Adrenal gland (tissue), 5 donors: ENCODE results near the gene CERT1.

Experiments used
- POLR2A ChIP-seq, 2 donors: fragments of 450-650 bp; IDR thresholded peaks; one replicate each; pipeline ENCODE4 v1.6.1; 2017; ENCODE audit warnings: antibody characterized with exemption in 2 of 2, mild to moderate bottlenecking in 2 of 2, moderate library complexity in 1 of 2
- TF ChIP-seq, protein P1 (sequence below), 6 experiments: fragments of 450-650 bp in 4 of 6; fragments of 200-600 bp in 2 of 6; sonication (generic) in 1 of 6; IDR thresholded peaks; 1 replicate in 5 of 6; 2 replicates in 1 of 6; pipeline versions ENCODE4 v1.5.1 to v1.8.0; 2016 to 2021; ENCODE audit warnings: antibody characterized with exemption in 6 of 6, mild to moderate bottlenecking in 2 of 6, moderate library complexity in 1 of 6
- donor health status: DM: no; HTN: no; CAD: no.

DNA sequence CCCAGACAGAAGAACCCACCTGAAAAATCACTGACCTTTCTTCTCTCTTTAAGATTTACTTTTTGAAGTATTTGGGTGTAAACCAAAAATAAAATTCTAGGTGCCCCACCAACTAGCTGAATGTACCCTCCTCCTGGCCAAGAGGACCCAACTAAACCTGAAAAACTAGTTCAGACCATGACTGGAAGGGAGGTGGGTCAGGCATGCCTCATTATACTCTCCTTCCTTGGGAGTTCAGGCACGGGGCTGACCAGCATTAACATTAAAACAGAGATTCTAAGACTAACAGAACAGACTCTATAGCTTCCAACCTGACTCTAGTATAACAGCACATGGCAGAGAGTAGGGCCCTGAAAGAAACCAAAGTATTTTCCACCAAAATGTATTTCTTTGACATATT lies 61.4 kb downstream of the CERT1 start:
- TF ChIP-seq POLR2A (IDR thresholded peaks at IDR 0.05): no peak
- TF ChIP-seq, protein P1, sequence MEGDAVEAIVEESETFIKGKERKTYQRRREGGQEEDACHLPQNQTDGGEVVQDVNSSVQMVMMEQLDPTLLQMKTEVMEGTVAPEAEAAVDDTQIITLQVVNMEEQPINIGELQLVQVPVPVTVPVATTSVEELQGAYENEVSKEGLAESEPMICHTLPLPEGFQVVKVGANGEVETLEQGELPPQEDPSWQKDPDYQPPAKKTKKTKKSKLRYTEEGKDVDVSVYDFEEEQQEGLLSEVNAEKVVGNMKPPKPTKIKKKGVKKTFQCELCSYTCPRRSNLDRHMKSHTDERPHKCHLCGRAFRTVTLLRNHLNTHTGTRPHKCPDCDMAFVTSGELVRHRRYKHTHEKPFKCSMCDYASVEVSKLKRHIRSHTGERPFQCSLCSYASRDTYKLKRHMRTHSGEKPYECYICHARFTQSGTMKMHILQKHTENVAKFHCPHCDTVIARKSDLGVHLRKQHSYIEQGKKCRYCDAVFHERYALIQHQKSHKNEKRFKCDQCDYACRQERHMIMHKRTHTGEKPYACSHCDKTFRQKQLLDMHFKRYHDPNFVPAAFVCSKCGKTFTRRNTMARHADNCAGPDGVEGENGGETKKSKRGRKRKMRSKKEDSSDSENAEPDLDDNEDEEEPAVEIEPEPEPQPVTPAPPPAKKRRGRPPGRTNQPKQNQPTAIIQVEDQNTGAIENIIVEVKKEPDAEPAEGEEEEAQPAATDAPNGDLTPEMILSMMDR (IDR thresholded peaks at IDR 0.05): no peak
